OCI-LY1 (cell line): ENCODE measurements around the gene CRISP3.

Experiments used
- CTCF ChIP-seq: fragments of 200-600 bp; sonication (generic), shearing (Covaris generic); IDR thresholded peaks from 2 replicates; pipeline ENCODE4 v1.5.1; 2017; ENCODE audit warnings: mild to moderate bottlenecking, antibody characterized with exemption, low read length, moderate library complexity, mixed read lengths
- EZH2 ChIP-seq: fragments of 200-600 bp; sonication (generic), shearing (Covaris generic); IDR thresholded peaks from 2 replicates; pipeline ENCODE4 v1.8.0; 2017; ENCODE audit warnings: borderline replicate concordance, mixed run types, mild to moderate bottlenecking, antibody characterized with exemption, low read length, moderate library complexity, mixed read lengths

- no peak for TF ChIP-seq CTCF
- no peak for TF ChIP-seq EZH2
These were observed 30.8 kb downstream of the CRISP3 start, which contains the start of gene CRISP2 for GRCh38 chr6:49713346-49713745.
